Neural progenitor cell (in vitro differentiated cells): Measurements from ENCODE around the gene ATP6V1B1. TPM values are rescaled to one million over a fixed set of nuclear protein-coding genes. Genes with fewer than 3 reads are reported as not detected.

Experiments
- DNase-seq: peaks from one replicate; pipeline ENCODE4 v3.0.0-alpha.2; 2016; ENCODE audit warnings: low spot score
- H2AFZ ChIP-seq: fragments of 200-600 bp; sonication (generic); replicated peaks from 2 replicates; pipeline ENCODE4 v1.6.1; 2016; ENCODE audit warnings: antibody characterized with exemption
- H3F3A ChIP-seq: fragments of 200-600 bp; sonication (generic); 2 replicates; pipeline ENCODE4 v1.6.1; 2016; ENCODE audit warnings: antibody characterized with exemption, low read depth
- H3K27ac ChIP-seq: fragments of 200-600 bp; sonication (generic); 2 replicates; pipeline ENCODE4 v1.5.1; 2016; ENCODE audit warnings: mild to moderate bottlenecking
- H3K27me3 ChIP-seq: fragments of 200-600 bp; sonication (generic); 2 replicates; pipeline ENCODE4 v1.6.1; 2016; ENCODE audit warnings: mild to moderate bottlenecking, moderate library complexity
- H3K36me3 ChIP-seq: fragments of 200-600 bp; sonication (generic); 2 replicates; pipeline ENCODE4 v1.5.1; 2016
- H3K4me1 ChIP-seq: fragments of 200-600 bp; sonication (generic); 2 replicates; pipeline ENCODE4 v1.6.1; 2016; ENCODE audit warnings: mixed run types
- H3K4me2 ChIP-seq: fragments of 200-600 bp; sonication (generic); 2 replicates; pipeline ENCODE4 v1.6.1; 2016
- H3K4me3 ChIP-seq: fragments of 200-600 bp; sonication (generic); 2 replicates; pipeline ENCODE4 v1.5.1; 2016
- H3K79me2 ChIP-seq: fragments of 200-600 bp; sonication (generic); 2 replicates; pipeline ENCODE4 v1.6.1; 2016; ENCODE audit warnings: low read depth
- H3K9ac ChIP-seq: fragments of 200-600 bp; sonication (generic); 2 replicates; pipeline ENCODE4 v1.6.1; 2016
- H3K9me3 ChIP-seq: fragments of 200-600 bp; sonication (generic); 2 replicates; pipeline ENCODE4 v1.5.1; 2016; ENCODE audit warnings: low read depth
- H4K20me1 ChIP-seq: fragments of 200-600 bp; sonication (generic); 2 replicates; pipeline ENCODE4 v1.6.1; 2016; ENCODE audit warnings: low read depth
- H3K27ac Mint-ChIP-seq: 3 replicates; pipeline ENCODE4 v1.8.0; 2021; ENCODE audit warnings: mixed read lengths
- H3K27me3 Mint-ChIP-seq: 2 replicates; pipeline ENCODE4 v1.8.0; 2022; ENCODE audit warnings: low read depth, mild to moderate bottlenecking, inconsistent platforms, moderate library complexity, mixed read lengths; ENCODE audit not compliant: insufficient read depth
- H3K36me3 Mint-ChIP-seq: 3 replicates; pipeline ENCODE4 v1.8.0; 2021; ENCODE audit warnings: mixed read lengths
- H3K4me1 Mint-ChIP-seq: 3 replicates; pipeline ENCODE4 v1.8.0; 2021; ENCODE audit warnings: mixed read lengths
- H3K4me3 Mint-ChIP-seq: 3 replicates; pipeline ENCODE4 v1.8.0; 2021; ENCODE audit warnings: mild to moderate bottlenecking, moderate library complexity, mixed read lengths
- H3K9me3 Mint-ChIP-seq: 3 replicates; pipeline ENCODE4 v1.8.0; 2020; ENCODE audit warnings: mixed read lengths
- EZH2 ChIP-seq: fragments of 200-600 bp; sonication (generic); IDR thresholded peaks from 2 replicates; pipeline ENCODE4 v1.6.1; 2017; ENCODE audit warnings: antibody characterized with exemption, mild to moderate bottlenecking, moderate library complexity
- EZH2phosphoT487 ChIP-seq: fragments of 200-600 bp; sonication (generic); IDR thresholded peaks from 2 replicates; pipeline ENCODE4 v1.6.1; 2017; ENCODE audit warnings: antibody characterized with exemption
- total RNA-seq: library from RNA; depleted of rRNA; stranded (reverse); fragments of >200 nt; gene quantifications from 2 replicates; pipeline ENCODE4 v1.2.3, GENCODE V29; 2015; ENCODE audit warnings: low replicate concordance
- TF ChIP-seq, protein P1 (sequence below): fragments of 200-600 bp; sonication (generic); IDR thresholded peaks from 2 replicates; pipeline ENCODE4 v1.5.1; 2017; ENCODE audit warnings: antibody characterized with exemption, mild to moderate bottlenecking

Gene ATP6V1B1
- total RNA-seq, 1 donor from 2014 or later, result 1.1 TPM

DNA sequence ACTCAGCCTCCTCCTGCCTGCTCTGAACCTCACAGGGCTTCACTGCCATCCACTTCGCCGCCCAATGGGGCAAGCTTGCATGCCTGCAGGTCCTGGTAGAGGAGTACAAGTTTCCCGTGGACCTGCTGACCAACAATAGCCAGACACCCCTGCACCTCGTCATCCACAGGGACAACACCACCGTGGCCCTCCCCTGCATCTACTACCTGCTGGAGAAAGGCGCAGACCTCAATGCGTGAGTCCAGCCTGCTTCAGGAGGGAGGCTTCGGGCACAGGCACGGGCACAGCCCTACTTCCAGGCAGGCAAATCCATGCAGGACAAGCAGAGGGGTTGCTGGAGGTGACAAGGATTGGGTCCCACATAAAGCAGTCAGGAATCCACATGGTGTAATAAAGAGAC lies 43.9 kb downstream of the ATP6V1B1 start:
- Histone ChIP-seq H3K9ac (no peak overlapping the region), H2AFZ (no peak overlapping the region), H3K79me2 (no peaks in the 10 kb centered on the region), H3K4me2 (no peak overlapping the region), H3K27me3 (peaks cover 45% of the 10 kb centered on the region), H3K4me3 (no peak overlapping the region), H3K36me3 (no peaks in the 10 kb centered on the region), H4K20me1 (peaks cover 21% of the 10 kb centered on the region), H3K27ac (no peak overlapping the region), H3F3A (peaks cover 16% of the 10 kb centered on the region), H3K4me1 (peaks cover 5% of the 10 kb centered on the region), H3K9me3 (no peaks in the 10 kb centered on the region)
- Mint-ChIP-seq H3K27me3 (peaks cover 2% of the 10 kb centered on the region), H3K36me3 (no peaks in the 10 kb centered on the region), H3K4me3 (no peak overlapping the region), H3K27ac (no peak overlapping the region), H3K4me1 (peaks cover 22% of the 10 kb centered on the region), H3K9me3 (no peaks in the 10 kb centered on the region)
- TF ChIP-seq EZH2phosphoT487 (no peak), EZH2 (no peak)
- TF ChIP-seq, protein P1, sequence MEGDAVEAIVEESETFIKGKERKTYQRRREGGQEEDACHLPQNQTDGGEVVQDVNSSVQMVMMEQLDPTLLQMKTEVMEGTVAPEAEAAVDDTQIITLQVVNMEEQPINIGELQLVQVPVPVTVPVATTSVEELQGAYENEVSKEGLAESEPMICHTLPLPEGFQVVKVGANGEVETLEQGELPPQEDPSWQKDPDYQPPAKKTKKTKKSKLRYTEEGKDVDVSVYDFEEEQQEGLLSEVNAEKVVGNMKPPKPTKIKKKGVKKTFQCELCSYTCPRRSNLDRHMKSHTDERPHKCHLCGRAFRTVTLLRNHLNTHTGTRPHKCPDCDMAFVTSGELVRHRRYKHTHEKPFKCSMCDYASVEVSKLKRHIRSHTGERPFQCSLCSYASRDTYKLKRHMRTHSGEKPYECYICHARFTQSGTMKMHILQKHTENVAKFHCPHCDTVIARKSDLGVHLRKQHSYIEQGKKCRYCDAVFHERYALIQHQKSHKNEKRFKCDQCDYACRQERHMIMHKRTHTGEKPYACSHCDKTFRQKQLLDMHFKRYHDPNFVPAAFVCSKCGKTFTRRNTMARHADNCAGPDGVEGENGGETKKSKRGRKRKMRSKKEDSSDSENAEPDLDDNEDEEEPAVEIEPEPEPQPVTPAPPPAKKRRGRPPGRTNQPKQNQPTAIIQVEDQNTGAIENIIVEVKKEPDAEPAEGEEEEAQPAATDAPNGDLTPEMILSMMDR, result no peak
- no peak for DNase-seq

DNA sequence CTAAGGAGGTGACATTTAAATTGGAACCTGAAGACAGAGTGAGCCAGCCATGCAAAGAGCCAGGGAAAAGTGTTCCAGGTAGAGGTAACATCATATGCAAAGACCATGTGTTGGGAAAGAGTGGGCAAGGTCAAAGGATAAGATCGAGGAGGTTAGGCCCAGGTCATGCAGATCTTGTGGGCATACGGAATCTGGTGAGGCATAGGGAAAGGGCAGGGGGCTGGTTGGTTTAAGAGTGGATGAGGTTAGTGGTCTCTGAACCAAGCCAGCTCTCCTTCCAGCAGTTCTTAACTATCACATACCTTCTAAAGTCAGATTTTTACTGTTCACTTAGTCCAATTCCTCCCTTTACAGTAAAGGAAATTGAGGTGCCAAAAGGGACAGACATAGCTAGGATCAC lies 45.7 kb downstream of the ATP6V1B1 start:
- Histone ChIP-seq H3K4me2 (no peak overlapping the region), H3K4me3 (no peak overlapping the region), H2AFZ (no peak overlapping the region), H3K9ac (no peak overlapping the region), H4K20me1 (peaks cover 31% of the 10 kb centered on the region), H3K4me1 (peaks cover 5% of the 10 kb centered on the region), H3K36me3 (no peaks in the 10 kb centered on the region), H3K27ac (no peak overlapping the region), H3K27me3 (peaks cover 30% of the 10 kb centered on the region), H3K9me3 (no peaks in the 10 kb centered on the region), H3F3A (peaks cover 16% of the 10 kb centered on the region), H3K79me2 (no peaks in the 10 kb centered on the region)
- TF ChIP-seq, protein P1, result no peak
- TF ChIP-seq EZH2phosphoT487 (no peak), EZH2 (no peak)
- no peak overlapping the region for H3K27ac Mint-ChIP-seq
- H3K27me3 Mint-ChIP-seq, result peaks cover 2% of the 10 kb centered on the region
- no peak overlapping the region for H3K4me3 Mint-ChIP-seq
- no peaks in the 10 kb centered on the region for H3K9me3 Mint-ChIP-seq
- H3K4me1 Mint-ChIP-seq, result peaks cover 19% of the 10 kb centered on the region
- no peak for DNase-seq
- H3K36me3 Mint-ChIP-seq, result peaks cover 7% of the 10 kb centered on the region

DNA sequence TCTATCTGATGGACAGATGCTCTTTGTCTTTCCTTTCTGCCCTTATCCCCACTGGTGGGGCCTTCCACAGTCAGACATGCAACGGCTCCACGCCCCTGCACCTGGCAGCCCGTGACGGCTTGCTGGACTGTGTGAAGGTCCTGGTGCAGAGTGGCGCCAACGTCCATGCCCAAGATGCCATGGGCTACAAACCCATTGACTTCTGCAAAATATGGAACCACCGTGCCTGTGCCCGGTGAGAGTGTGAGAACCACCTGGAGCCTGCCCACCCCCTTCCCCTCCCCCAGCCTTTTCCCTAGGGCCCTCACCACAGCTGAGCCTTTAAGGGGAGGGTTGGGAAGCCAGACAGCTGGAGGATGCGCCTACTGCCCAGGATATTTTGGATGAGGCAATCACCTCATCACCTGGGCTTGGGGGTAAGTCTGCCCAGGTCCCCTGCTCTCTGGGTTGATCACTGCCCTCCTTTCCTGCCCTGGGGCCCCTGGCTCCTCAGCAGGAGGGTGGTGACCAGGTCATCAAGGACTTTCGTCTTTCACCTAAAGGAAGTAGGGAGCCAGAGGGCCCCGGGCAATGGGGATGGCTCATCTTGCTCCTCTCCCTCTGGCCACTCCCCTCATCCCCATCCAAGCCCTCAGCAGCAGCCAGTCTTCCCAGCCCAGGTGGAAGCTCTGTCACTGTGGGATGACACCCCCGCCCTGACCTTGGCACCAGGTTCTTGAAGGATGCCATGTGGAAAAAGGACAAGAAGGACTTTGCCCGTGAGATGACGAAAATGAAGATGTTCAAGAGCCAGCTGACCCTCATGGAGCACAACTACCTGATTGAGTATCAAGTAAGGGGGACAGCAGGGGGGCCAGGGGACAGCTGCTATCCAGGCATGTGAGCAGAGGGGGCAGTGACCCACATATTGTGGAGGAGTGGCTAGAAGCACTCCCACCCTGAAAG lies 46.4 kb downstream of the ATP6V1B1 start:
- no peak for DNase-seq
- H3K9ac ChIP-seq, result no peak overlapping the region
- TF ChIP-seq EZH2phosphoT487 (no peak), EZH2 (no peak)
- TF ChIP-seq, protein P1, result no peak

More for the DNA sequence above, 46.4 kb downstream of the ATP6V1B1 start:
- peaks cover 2% of the 10 kb centered on the region for H3K27me3 Mint-ChIP-seq
- no peak overlapping the region for H3K4me2 ChIP-seq
- H3K27ac ChIP-seq, result no peak overlapping the region
- H3K27ac Mint-ChIP-seq, result no peak overlapping the region
- no peak overlapping the region for H2AFZ ChIP-seq
- peaks cover 12% of the 10 kb centered on the region for H3K4me1 Mint-ChIP-seq
- H3K4me3 Mint-ChIP-seq, result no peak overlapping the region
- peaks cover 12% of the 10 kb centered on the region for H3K36me3 Mint-ChIP-seq
- H3K4me3 ChIP-seq, result no peak overlapping the region
- peaks cover 27% of the 10 kb centered on the region for H3K27me3 ChIP-seq
- H3F3A ChIP-seq, result peaks cover 15% of the 10 kb centered on the region
- H3K79me2 ChIP-seq, result no peaks in the 10 kb centered on the region
- peaks cover 31% of the 10 kb centered on the region for H4K20me1 ChIP-seq
- peaks cover 5% of the 10 kb centered on the region for H3K4me1 ChIP-seq
- H3K9me3 Mint-ChIP-seq, result no peaks in the 10 kb centered on the region
- no peaks in the 10 kb centered on the region for H3K9me3 ChIP-seq
- no peaks in the 10 kb centered on the region for H3K36me3 ChIP-seq
